Measurements from ENCODE around the gene AGPS.
"Not testable (repeated sequence)": the region's sequence is repeated elsewhere in the genome, so short reads cannot be mapped to it uniquely, and the experiment has no call there.

GRCh38 chr2:177551360-177551759, 158.8 kb downstream of the AGPS start:
- not testable (repeated sequence) for TF ChIP-seq ZHX1 (CRISPR knock-in tag; IDR thresholded peaks at IDR 0.05; ENCODE audit: low read depth); GTF2F1 (IDR thresholded peaks at IDR 0.05; ENCODE audit: low read length); IKZF4 (CRISPR knock-in tag; IDR thresholded peaks at IDR 0.05; ENCODE audit: borderline replicate concordance, low read depth, not compliant biosample characterization); POLR2A (IDR thresholded peaks at IDR 0.05; ENCODE audit: insufficient read depth in 1 of 2, low read depth in 2 of 2, low read length in 2 of 2); CTCF (CRISPR knock-in tag; IDR thresholded peaks at IDR 0.05); ATF7 (IDR thresholded peaks at IDR 0.05); ATF7 (CRISPR knock-in tag; IDR thresholded peaks at IDR 0.05); ZNF354B (CRISPR knock-in tag; IDR thresholded peaks at IDR 0.05); CHD2 (IDR thresholded peaks at IDR 0.05; ENCODE audit: low read depth, low read length); CREB1 (IDR thresholded peaks at IDR 0.05); CREB1 (CRISPR knock-in tag; IDR thresholded peaks at IDR 0.05)
